HCEC 1CT (cell line): ENCODE results near the gene ELFN1.
A peak's percentile ranks its signal among the peaks of the same experiment; 100 is the strongest.

Experiments used
- DNase-seq: peaks from one replicate; pipeline ENCODE4 v3.0.0-alpha.2; 2017

The ELFN1 gene

DNA sequence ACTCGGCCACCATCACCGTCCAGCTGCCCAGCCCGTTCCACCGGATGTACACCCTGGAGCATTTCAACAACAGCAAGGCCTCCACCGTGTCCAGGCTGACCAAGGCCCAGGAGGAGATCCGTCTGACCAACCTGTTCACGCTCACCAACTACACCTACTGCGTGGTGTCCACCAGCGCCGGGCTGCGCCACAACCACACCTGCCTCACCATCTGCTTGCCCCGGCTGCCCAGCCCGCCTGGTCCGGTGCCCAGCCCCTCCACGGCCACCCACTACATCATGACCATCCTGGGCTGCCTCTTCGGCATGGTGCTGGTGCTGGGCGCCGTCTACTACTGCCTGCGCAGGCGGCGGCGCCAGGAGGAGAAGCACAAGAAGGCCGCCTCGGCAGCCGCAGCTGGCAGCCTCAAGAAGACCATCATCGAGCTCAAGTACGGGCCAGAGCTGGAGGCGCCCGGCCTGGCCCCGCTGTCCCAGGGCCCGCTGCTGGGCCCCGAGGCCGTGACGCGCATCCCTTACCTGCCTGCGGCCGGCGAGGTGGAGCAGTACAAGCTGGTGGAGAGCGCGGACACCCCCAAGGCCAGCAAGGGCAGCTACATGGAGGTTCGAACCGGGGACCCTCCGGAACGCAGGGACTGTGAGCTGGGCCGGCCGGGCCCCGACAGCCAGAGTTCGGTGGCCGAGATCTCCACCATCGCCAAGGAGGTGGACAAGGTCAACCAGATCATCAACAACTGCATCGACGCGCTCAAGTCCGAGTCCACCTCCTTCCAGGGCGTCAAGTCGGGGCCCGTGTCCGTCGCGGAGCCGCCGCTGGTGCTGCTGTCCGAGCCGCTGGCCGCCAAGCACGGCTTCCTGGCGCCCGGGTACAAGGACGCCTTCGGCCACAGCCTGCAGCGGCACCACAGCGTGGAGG lies 75.8 kb downstream of the ELFN1 start:
- DNase-seq, result no peak

DNA sequence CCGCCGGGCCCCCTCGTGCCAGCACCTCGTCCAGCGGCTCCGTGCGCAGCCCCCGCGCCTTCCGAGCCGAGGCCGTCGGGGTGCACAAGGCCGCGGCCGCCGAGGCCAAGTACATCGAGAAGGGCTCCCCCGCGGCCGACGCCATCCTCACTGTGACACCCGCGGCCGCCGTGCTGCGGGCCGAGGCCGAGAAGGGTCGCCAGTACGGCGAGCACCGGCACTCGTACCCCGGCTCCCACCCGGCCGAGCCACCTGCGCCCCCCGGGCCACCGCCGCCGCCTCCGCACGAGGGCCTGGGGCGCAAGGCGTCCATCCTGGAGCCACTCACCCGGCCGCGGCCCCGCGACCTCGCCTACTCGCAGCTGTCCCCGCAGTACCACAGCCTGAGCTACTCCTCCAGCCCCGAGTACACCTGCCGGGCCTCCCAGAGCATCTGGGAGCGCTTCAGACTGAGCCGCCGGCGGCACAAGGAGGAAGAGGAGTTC lies 76.5 kb downstream of the ELFN1 start:
- no peak for DNase-seq

DNA sequence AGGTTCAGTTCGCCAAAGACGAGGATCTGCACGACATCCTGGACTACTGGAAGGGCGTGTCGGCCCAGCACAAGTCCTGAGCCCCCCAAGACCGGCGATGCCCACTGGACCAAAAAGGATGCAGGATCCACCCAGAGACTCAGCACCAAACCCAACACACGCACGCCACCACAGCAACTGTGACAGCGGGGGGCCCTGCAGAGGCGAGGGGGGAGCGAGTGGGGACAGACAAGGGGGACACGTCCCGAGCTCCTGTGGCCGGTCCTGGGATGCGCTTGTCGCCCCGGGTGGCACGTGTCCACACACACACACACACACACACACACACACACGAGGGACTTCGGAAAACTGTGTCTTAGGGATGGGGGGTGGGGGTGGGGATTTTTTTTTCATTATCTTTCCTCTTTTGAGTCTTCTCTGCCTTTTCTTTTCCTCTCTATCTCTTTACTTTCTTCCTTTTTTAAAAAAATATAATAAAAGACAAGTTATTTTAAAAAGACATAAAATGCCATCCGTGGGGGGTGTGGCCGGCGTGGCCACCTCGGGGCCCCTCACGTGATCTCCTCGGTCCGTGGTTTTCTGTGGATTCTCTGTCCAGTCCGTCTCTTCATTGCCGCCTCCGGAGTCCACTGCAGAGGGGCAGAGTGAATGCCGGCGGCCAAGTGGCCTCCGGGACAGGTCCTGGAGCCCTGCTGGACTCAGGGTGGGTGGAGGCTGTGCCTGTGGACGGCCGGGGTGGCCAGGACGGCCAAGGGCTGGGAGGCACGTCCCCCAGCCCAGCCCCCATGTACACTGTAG lies 77.1 kb downstream of the ELFN1 start:
- no peak for DNase-seq

DNA sequence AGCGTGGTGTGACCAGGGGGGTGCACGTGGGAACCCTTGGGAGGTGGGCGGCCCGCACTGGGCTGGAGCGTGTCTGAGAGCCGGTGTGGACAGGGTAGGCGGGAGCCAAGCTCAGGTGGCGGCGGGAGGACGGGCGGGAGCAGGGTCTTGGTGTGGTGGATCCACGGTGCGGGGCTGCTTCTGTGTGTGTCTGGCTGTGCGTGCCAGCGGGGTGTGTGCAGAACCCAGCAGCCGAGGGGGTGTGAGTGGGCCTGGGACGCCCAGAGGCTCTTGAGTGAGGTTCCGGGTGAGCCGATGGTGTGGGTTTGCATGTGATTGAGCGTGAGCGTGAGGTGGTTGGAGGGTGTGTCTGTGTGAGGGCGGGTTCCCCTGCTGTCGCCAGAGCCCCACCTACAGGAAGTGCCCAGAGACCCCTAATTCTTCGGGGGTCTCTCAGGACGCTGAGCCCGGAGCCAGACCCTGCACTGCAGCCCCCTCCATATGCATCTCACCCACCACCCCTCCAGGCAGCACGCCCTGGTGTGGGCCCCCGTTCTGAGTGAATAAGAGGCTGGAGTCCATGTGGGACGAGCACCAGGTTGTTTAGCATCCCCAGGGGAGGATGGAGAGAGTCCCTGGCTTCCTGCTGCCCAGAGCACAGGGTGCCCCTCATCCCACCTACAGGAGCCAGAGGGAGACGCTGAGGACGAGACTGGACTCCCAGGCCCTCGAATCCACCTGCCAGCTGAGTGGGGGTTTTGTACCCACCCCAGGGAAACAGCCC lies 78.2 kb downstream of the ELFN1 start:
- no peak for DNase-seq

DNA sequence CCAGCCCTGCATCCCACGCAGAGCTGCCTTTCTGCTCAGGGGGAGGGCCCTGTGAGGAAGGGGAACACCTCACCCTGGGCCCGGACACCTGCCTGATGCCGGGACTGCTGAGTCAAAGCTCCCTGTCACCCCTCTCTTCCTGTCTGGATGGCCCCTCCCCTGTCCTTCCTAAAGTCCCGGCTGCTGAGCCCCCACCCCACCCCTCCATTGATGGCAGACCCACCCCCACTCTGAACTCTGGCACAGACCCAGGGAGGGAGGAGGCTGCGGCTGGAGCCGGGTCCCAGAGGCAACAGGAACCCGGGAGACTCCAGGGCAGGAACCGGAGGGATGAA lies 78.7 kb downstream of the ELFN1 start:
- DNase-seq, result no peak

DNA sequence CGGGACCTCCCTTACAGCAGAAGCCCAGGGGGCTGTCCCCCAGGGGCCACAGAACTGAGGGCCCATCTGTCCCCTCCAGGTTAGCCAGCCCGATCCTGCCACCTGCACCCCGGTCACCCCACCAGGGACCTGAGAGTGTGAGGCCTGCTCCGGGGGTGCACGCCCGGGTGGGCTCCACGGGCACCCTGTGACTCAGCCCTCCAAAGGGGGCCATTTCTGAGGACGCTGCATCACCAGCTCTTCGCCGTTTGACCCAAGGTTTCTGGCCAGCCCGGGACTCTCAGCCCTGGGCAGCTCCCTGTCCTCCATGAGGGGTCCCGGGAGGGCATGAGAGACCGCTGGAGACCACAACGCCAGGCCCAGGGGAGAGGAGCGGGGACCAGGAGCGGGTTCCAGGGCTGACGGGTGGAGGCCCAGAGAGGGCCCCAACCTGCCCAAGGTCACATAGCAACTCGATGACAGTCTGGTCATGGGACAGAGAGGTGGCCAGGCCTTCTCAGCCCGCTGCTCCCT lies 79.3 kb downstream of the ELFN1 start:
- no peak for DNase-seq

DNA sequence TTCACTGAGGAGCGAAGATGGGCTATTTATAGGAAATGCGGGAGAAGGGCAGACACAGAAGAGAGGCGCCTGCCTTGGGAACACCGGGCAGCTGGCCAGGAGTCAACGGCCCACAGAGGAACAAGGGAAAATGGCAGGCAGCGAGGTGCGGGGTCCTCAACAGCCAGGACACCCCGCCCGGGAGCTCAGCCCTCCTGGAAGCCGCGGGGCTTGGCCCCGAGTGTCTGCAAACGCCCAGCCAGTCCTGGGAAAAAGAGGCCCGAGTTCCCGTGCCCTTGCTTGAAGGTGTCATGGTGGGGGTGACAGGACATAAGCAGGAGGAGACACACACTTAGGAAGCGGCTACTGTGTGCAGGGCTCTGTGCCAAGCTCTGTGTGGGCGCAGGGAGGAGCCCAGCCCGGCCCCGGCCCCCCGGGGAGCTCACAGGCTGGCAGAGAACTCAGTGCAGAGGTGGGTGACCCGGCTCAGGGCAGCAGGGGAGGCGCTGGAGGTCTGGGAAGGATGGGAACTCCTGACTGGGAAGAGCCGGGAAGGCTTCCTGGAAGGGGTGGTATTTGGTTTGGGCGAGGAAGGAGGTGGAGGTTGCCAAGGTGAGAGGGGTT lies 79.9 kb downstream of the ELFN1 start:
- DNase-seq, result no peak

DNA sequence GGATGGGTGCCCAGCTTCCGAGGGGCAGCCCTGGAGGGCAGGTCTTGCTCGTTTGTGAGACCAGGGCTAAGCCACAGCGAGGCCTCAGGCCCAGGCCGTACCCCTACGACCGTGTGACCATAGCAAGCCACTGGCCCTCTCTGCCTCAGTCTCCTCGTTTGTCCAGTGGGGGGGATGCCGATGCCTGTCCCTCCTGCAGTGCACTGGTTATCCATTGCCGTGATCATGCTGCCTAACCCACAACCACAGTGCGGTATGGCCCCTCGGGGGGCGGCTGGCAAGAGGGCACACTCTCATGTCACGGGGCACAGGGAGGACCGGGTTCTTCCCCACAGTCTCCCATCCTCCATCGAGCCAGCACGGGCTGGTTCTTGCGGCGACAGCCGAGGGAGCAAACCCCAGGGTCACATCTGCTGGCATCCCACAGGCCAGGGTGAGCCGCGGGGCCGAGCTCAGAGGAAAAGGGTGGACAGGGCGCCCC lies 80.5 kb downstream of the ELFN1 start:
- no peak for DNase-seq

DNA sequence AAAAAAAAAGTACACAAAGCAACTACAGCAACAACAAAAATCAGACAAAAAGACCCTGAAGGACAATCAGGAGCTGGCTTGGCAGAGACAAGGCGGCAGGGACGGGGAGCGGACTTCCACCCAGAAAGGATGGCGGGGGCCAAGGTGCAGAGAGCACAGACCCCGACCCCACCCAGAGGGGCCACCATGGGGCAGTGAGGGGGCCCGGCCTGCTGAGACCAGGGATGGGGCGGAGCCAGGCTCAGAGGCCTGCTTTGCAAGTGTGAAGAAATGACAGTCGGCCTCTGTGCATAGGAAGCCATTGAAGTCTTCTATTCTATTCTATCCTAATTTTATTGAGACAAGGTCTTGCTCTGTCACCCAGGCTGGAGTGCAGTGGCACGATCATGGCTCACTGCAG lies 82.0 kb downstream of the ELFN1 start:
- DNase-seq, result no peak

DNA sequence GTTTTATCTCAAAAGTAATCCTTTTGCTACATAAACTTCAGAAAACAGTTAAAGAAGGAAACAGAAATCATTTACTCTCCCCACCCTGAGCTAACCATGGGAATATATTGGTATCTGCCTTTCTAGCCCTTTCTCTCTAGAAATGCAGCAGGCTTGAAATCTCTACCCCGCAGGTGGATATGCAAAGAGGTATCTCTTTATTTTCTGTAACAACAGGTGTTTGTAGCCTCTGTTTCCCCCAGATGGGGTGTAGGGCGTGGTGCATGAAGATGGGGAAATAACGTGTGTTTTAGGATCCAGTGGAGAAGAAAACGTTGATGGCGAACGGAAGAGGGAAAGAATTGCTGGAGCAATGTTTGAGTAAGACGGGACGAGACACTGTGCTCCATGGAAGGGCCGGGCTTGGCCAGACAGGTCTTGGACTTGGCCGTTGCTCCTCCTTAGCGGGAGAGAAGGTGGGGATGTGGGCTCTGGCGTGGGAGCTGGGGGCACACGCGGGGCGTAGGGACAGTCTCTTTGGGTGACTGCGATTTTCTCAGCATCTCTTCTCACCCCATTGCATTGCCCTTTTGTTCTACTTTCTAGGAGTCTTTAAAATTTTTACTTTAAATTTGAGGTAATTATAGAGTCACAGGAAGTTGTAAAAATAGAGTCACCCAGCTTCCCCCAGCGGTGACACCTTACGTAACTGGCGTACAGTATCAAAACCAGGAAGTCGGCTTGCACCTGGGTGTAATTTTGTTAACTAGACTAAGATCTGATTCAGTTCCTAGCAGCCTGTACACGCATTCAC lies 82.9 kb downstream of the ELFN1 start:
- no peak for DNase-seq

DNA sequence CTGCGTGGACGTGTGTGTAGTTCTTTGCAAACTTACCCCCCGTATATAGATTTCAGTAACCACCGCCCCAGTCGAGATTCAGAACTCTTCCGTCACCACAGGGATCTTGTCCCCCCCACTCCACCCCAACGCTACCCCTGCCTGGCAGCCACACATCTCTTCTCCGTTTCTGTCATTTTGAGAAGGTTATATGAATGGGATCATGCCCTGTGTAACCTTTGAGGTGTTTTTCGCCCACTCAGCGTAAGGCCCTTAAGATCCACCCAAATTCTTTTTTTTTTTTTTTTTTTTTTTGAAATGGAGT lies 83.4 kb downstream of the ELFN1 start:
- no peak for DNase-seq

DNA sequence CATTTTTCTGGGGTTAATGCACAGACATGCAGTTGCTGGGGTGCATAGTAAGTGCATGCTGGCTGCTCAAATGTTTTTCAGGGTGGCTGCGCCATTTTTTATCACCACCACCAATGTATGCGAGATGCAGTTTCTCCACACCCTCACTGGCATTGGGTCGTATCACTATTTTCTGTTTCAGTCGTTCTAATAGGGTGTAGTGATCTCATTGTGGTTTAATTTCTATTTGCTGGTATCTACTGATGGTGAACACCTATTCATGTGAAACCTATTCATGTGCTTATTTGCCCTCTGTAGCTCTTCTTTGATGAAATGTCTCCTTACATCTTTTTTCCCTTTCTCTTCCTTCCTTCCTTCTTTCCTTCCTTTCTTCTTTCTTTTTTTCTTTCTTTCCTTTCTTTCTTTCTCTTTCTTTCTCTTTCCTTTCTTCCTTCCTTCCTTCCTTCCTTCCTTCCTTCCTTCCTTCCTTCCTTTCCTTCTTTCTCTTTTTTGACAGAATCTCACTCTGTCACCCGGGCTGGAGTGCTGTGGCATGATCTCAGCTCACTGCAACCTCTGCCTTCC lies 84.3 kb downstream of the ELFN1 start:
- DNase-seq, result no peak

DNA sequence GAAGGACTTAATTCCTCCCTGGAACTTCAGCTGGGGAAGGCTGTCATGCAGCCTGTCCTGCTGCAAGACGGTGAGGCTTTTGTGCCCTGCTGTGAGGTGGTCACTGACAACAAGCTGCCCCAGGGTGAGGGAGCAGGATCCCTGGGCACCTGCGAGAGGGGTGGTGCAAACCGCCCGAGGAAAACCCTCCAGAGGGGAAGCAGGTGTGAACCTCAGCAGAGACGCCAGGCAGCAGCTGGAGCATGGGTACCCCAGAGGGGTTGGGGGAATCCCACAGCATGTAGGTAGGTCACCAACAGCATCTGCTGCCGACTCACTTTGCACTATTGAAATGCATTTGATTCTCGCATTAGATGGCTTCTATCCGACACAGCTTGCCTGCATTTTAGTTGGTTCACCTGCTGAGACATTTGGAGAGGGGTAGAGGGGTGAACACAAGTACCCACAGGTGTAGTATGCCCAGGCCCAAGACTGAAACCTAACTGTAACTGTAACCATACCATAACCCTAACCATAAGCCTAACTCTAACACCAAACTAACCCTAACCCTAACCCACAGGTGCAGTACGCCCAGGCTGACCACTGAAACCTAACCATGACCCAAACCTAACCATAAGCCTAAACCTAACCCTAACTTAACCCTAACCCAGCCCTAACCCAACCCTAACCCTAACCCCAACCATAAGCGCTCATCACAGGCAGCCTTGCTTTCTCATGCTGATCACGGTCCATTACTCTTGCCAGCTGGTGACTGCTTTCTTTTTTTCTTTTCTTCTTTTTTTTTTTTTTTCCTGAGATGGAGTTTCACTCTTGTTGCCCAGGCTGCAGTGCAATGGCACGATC lies 85.9 kb downstream of the ELFN1 start:
- DNase-seq, result no peak

DNA sequence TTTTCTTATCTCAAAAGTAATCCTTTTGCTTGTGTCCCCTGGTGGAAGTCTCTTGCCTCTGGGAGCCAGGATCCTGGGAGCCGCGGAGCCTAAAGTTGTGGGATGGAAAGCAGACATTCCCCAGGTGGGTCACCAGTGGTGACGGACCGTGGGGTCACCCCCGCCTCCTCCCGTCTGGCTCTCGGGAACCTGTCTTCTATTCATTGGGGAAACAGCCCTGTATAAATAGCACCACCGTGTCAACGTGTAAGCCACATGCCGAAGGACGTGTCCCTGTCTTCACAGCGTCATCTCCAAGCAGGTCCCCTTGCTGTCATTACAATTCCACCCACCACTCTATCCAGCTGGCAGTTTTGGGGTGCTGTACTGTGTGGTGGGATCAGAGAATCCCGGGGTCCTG lies 87.5 kb downstream of the ELFN1 start:
- DNase-seq, result no peak

DNA sequence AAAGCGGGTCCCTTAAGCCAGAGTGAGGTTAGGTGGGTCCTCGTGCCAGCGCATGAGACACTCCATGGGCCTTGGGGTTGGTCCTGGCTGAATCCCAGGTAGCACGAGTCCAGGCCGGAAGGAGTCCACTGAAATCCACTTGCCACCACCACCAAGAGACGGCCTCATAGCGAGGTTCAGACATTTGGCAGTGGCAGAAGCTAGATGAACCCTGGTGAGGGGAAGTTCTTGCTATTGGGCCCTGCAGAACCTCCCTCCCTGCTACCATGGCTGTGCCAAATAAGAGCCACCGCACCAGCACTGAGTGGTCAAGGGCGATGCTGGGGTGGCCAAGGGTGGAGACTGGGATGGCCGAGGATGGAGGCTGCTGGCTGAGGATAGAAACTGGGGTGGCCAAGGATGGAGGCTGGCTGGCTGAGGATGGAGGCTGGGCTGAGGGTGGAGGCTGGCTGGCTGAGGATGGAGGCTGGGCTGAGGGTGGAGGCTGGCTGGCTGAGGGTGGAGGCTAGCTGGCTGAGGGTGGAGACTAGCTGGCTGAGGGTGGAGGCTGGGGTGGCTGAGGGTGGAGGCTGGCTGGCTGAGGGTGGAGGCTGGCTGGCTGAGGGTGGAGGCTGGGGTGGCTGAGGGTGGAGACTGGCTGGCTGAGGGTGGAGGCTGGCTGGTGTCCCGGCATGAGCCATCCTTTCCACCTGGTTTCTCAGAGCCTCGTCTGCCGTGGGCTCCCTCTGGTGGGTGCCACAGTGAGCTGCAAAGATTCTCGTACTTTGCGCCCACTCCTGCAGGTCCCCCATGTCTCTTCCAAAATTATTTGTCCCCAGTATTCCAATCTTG lies 88.2 kb downstream of the ELFN1 start:
- peak; percentile 3 for DNase-seq

DNA sequence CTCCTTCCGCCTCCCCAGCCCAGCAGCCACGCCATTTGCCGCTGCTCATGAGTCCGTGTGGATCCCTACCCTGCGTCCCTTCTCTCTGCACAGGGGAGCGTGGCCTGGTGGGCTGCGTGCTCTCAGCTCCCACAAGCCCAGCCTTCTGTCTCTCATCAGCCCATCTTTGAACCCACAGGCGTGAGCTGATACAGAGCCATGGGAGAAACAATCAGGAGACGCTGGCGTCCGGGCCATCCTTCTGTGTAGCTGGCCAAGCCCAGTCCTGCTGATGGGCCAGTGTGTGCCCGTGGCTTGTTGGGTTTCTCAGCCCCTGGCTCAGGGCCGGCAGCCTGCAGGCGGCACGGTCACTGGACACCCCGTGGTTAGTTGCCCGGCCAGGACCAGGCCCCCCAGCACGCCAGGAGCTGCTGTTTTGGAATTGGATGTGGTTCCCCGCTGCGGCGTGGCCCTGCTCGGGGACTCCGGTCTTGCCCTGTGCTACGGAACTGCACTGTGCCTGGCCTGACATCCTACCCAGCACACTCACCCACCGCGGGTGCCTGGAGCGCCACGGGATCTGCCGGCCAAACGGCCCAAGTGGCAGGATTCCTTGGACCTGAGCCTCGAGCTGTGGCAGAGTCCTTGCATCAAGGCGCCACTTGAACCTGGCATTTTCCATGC lies 88.9 kb downstream of the ELFN1 start:
- no peak for DNase-seq

DNA sequence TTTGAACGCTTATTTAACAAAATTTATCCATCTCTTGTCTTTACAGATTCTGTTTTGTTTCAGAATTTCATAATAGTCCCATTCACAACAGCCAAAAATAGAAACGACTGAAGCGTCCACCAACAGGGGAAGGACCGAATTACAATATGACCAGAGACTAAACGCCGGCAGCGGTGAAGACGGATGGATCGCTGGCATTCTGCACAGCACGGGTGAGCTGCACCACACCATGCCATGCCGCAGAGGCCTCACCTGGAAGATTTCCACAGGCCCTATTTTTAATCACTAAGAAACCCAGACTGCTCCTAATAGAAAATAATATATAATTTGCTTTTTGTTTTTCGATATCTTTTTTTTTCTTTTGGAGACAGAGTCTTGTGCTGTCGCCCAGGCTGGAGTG lies 91.0 kb downstream of the ELFN1 start:
- DNase-seq, result no peak

DNA sequence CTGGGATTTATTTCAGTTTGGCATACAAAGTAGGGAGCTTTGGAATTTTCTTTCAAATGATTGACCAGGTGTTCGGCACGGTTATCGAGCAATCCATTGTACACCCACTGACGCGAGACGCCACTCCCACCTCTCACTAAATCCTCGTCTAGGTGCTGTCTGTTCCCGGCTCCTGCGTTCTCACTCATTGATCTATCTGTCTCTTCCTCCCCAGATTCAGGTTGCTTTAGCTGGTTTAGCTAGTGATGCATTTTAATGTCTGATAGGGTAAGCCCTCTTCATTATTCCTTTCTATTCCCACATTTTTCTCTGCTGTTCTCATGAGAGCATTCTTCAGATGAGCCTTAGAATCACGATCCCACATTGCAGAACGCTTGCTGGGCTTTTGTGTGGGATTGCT lies 91.7 kb downstream of the ELFN1 start:
- no peak for DNase-seq
